RPMI7951 (cell line): ENCODE data around the gene ST3GAL4. TPM values are rescaled to one million over a fixed set of nuclear protein-coding genes. Genes with fewer than 3 reads are reported as not detected.

ENCODE experiments used
- DNase-seq: peaks from one replicate; pipeline ENCODE4 v3.0.0-alpha.2; 2012; ENCODE audit warnings: low read depth
- total RNA-seq: library from RNA; depleted of rRNA; stranded (reverse); fragments of >200 nt; shearing (Covaris generic); gene quantifications from 2 replicates; pipeline ENCODE4 v1.2.3, GENCODE V29; 2014

The ST3GAL4 gene
- total RNA-seq, 1 experiment from 2014 or later: 108 TPM

DNA sequence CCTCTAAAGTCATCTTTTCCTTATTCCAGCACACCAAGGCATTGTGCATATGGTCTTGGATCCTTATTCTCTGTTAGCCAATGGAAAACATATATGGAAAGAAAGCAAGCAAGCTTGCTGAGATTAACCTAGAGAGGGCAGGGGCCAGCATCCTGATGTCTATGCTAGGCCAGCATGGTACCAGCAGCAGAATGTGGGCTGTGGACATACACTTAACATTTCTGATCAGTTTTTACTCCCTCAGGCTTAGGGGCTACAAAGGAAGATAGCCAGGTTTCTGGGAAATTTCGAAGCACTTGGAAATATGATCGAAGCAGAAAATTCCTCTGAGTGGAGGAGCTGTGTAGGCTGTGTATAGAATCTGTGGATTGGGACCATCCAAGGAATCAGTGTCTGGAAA, 67.0 kb downstream of the ST3GAL4 start:
- no peak for DNase-seq

DNA sequence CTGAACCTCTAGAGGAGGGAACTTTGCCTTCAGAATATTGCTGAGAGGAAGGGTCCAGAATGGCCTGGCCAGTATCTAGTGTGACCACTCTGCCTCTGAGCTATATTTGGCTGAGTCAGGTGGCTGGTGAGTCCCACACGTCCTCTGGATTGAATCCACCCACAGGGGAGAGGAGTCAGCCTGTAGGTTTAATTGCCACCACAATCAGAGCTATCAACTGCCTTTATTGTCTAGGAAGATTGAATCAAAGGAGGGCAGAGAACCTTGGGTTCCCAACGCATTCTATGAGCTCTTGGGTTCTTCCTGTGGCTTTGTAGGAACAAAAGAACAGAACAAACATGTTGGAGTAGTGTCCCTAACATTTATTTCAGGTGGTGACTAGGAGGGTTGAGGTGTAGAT, 67.7 kb downstream of the ST3GAL4 start:
- no peak for DNase-seq

DNA sequence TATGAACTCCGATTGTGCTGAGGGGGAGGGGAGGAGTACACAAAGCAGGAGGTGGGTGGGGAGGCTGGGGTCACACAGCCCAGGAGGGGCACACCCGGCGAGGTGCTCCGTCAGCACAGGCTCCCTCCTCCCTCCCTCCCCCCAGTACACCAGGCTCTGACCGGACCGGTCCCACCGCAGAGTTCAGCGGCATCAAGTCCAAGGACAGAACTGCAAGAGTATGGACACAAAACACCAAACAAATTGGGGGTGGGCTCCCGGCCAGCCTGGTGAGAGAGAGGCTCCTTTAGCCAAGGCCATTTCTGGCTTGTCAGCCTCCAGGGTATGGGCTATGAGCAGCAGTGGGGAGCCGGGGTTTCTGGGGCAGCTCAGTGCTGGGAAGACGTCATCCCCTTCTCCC, 68.3 kb downstream of the ST3GAL4 start:
- no peak for DNase-seq

DNA sequence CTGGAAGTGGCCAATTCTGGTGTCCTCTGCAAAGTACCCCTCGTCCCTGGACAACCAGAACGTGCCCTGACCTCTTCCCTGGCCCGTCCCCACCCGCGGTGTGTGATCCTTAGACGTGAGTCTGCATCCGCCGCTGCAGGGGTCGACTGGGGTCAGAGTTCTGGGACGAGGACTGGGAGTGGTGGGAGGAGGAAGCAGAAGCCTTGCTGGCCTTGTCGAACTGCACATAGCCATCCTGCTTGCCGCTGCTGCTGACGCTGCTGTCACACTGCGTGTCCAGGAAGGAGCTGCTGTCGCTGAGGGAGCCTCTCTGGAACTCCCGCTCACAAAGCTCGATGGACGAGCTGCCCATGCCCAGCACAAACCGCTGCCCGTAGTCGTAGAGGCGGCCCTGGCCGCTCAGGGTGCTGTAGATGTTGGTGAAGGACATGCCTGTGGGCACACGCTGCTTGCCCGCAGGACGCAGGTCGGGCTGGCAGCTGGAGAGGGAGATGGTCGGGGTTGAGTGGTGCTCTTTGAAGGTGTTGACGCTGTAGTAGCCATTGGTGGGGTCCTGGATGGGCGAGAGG, 69.1 kb downstream of the ST3GAL4 start:
- no peak for DNase-seq

DNA sequence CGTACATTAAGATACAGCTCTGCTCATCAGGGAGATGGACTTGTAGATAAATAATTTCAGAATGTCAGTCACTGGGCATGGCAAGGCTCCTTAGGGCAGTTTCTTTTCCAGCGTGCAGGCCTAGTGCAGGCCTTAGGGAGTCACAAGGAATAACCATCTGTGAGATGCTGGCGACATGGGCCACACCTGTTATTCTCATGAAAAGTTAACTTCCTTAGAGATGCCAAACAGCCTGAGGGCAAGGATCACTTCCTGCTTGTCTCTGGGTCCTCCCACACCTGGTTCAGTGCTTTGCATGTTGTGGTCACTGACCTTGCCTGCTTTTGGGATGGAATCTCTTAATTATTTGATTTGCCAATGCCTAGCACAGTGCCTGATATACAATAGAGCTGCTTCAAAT, 70.6 kb downstream of the ST3GAL4 start:
- DNase-seq: peak; percentile 35

DNA sequence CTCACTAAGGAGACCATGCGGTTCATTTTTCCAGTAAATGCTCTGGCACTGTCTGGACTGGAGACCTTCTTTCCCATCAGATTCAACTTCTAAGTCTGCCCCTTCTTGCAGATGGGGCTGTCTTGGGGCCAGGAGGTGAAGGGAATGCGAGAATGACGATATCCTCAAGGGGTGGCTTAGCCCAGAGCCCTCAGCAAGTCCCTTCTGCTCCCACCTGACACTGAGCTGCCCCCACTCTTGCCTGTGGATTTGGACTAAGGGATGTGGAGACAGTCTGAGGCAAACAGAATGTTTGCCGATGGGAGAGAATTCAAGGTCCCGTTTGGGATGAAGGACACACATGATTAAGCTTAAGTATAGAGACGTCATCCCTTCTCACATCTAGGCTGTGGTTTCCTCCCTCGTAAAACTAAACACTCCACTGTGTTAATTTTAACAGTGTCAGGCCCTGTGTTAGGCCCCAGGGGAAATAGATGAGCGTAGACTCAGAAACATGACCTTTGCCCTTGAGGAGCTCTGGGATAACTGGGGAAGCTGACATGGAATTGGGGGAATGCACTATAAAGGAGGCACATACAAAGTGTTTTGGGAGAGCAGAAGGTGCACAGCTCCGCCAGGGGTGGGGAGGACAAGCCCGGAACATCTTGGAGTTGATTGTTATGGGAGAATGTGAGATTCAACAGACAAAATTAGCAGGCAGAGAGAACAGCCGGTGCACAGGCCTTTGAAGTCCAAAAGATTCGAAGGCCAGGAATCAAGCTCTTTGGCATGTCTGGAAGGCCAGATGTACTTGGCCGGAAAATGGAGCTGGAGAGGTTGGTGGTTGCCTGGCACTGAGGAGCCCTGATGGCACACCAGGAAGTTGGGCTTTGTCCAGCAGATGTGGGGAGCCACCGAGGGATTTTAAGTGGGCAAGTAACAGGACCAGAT, 71.6 kb downstream of the ST3GAL4 start:
- DNase-seq: no peak

DNA sequence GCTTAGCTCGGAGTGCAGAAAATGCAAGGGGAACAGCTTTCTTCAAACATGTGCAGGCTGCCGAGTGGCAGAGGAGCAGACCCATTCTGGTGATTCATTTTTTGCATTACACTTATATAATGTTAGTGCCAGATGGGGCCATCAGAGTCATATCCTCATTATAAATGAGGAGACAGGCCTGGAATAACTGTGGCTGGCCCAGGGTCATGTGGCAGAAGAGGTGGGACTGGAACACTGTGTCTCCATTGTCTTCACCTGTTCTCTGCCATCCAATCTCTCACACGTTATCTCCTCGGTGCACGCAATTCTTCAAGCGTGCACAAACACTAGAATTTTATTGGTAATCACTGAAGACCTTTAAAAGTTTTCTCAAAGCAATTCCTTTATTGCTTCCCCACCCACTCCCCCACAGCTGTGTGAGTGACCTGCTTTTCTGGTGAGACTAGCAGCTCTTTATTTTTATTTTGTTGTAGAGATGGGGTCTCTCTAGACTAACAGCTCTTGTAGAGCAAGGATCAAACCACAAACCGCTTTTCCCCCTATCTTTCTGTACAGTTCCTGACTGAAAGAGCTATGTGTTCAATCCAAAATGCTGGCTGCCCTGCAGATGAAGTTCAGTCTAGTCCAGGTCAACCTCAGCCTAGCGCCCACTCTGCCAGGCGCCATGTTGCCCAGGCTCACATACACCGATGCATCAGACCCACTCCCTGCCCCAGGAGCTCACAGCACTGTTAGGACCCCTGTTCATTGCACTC, 75.3 kb downstream of the ST3GAL4 start:
- DNase-seq: peak; percentile 62

DNA sequence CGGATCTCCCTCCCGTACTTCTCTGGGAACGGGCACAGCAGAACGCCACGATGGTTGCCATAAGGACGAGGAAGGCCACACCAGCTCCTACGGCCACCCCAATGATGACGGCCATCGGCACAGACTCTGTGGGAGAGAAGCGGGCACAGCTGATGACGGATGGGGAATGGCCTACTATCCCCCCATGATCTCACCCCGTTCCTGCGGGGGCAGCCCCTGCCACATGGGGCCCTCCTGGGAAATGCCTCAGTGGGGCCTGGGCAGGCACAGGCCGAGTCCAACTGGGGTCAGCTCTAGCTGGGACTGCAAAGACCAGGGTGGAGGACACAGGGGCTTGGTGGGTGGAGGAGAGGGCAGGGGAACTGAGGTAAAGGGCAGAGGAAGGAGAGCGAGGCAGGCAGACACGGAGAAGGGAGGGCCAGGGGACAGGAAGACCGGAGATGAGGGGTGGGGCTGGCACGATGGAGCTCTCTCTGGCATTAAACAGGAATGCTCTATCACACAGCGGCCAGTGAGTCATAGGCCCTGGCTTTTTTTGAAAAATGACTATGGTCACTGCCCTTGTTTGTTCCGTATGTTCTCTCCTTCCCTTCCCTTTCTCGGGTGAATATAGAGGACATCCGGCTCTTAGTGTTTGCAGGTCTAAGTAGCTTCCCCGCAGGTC, 76.0 kb downstream of the ST3GAL4 start:
- peak; percentile 93 for DNase-seq

DNA sequence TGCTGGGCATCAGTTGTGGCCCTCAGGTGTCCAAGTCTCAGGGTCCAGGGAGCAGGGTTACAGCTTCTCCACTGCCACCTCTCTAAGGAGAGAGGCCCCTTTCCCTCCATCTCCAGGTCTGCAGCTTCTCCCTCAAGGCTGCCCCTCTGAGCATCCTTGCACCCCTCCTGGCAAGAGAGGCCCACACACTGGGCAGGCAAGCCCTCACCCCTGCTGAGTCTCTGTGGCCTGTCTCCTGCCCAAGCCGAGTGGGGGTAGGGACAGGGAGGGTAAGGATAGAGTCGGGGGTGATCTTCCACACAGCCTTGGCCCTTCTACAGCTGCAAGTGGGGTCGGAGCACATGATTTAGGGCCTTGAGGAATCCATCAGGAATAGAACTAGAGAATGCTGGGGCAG, 76.6 kb downstream of the ST3GAL4 start:
- DNase-seq: no peak

DNA sequence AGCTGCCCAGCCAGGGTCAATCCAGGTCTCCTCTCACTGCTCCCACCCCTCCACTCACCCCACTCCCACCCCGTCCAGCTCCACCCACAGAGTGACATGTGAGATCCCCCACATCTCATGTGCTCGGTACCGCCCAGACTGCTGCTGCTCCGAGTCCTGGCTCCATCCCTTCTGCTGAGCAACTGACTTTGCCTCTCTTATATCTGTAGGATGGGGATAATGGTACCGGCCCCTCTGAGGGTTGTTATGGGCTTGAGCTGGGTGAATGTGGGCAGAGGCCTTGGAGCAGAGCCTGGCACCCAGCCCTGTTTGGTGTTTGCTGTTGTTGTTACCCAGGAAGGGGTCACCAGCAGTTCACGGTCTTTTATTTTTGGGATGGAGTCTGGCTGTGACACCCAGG, 77.0 kb downstream of the ST3GAL4 start:
- DNase-seq: no peak

DNA sequence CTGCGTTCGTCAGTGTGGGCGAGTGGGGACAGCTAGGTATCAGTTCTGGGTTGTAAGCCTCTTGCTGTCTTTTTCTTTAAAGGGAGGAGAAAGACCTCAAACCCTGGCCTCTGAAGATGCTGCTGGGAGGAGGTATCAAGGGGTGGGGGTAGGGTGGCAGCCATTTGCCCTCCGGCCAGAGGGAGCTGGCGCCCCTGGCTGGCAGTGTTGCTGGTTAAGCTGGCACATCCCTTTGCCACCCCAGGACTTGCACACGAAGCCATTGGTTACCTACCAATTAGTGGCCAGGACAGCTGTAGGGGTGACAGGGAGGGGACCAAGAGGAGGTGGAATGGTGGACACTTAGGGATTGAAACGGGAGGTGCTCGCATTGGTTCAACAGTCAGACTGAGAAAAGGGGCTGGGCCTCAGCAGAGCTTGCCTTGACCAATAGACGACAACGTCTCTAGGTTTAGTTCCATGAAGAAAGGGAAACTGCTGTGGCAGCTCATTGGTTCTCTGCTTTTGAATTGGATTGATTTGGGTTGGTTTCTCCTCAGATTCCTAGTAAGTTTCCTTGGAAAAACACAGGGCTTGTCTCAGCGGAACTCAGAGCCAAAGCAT, 77.9 kb downstream of the ST3GAL4 start:
- no peak for DNase-seq

DNA sequence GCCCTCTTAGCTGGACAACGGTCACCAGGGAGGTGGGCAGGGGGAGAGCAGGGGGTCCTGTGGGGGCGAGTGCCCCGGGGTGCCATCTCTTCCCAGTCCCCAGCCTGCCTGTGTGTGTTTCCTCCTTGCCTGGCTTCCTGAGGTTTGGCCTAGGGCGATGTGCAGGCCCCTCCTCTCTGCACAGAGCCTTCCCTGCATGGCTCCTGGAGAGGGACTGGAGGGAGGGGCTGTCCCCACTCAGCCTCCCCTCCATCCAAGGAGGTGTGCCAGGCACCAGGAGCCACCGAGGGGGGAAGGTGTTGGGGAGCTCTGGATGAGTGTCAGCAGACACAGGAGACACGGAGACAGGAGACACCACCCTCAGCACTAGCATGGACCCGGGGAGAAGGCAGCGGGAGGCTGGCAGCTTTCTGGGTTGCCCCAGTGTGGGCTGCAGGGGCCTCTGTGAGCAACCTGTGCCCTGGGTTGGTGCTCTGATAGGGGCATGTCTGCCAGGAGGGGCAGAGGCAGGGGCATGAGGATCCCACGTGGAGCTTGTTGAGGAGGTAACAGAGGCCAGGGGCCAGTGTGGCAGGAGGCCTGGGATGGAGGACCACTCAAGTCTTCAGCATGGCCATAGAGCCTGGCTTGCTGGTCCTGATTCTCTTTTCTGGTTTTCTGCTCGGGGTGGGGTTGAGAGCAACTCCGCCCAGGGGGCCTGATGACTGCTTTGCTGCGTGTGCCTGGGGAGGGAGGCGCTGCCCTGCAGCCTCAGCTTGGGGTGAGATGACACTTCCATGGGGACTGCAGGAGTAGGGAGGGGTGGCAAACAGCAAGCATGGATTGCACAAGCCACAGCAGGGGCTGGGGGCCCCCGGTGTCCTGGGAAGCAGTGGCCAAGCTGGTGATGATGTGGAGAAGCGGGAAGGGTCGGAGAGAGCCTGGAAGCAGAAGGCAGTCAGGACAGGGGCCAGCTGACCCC, 78.8 kb downstream of the ST3GAL4 start:
- no peak for DNase-seq

DNA sequence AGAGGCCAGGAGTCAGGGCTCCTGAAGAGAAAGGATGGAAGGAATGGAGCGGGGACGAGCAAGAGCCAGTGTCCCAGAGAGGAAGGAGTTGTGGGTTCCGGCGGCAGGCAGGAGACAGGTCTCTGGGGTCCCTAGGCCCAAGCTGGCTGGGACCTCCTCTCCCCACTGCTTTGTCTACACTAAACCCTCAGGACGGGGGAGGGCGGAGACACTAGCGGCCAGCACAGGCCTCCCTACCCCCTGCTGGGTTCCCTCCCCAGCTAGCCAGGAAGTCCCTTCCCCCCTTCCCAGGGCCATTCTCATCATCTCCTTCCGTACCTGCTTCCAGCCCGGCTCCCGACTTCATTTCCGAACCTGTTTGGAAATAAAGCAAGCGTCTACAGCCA, 79.5 kb downstream of the ST3GAL4 start:
- DNase-seq: no peak

DNA sequence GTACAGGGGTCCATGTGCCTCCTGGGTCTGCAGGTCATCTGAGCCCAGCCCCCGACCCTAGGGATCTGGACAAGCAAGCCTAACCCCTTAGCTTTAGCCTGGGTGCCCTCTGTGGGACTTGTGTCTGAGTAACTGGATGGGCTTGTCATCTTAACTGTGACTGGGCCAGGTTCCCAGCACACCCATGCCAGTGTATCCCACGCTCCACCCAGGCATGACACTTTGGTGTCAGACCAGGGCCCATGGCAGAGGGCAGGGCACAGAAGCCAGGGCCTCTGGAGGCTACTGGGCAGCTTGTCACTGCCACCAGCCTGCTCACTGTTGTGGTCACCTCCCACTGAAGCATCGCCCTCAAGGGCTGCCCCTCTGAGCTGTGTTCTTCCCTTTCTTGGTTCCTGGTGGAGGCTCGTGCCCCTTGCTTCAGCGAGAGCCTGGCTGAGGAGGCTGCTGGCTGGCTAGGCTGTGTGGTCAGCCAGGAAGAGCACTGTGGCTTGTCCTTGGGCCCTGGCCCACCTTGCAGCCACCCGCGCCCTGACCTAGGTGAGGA, 80.8 kb downstream of the ST3GAL4 start:
- no peak for DNase-seq

DNA sequence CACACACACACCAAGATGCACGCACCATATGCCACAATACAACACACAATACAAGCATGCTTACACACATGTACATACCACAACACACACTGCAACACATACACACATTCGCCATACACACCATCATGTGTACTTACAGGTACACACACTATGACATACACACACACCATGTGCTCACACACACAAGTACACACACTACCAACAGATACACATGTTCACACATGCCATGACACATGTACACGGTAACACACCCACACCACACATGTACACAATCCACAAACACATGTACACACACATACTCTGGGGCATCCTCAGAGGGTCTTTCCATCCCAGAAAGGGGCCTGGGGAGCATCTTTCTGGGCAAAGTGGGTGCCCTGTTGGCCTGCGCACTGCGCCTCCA, 82.2 kb downstream of the ST3GAL4 start:
- DNase-seq: no peak

DNA sequence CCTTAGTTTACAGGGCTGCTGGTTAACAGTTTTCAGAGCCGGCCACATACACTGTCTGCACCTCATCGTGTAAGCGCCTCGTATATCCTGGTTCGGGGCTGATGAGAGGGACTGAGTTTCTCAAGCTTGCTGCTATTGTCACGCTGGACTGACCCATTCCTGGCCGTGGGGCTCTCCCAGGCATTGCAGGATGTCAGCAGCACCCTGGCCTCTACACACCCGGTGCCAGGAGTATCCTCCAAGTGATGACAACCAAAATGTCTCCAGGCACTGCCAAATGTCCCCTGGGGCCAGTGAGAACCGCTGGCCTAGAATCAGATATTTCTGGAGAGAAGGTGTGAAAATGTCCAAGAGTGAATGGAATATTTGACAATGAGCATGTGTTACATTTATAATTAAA, 82.8 kb downstream of the ST3GAL4 start:
- no peak for DNase-seq

DNA sequence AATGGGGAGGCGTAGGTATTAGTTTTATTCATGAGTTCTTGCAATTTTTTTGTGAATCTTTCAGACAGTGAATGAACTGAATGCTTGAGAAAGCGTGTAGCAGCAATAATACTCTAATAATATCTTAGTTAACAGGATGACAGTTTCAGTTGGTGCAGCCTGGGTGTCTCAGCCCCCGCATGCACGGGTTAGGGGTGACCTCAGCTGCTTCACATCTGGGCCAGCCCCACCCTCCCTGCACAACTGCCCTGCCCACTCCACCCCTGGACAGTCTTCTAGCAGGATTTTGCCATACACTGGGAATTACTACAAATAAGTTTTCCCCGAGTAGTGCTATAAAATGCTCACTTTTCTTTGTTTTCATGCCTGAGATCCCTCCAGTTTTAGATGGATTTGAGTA, 83.2 kb downstream of the ST3GAL4 start:
- no peak for DNase-seq

DNA sequence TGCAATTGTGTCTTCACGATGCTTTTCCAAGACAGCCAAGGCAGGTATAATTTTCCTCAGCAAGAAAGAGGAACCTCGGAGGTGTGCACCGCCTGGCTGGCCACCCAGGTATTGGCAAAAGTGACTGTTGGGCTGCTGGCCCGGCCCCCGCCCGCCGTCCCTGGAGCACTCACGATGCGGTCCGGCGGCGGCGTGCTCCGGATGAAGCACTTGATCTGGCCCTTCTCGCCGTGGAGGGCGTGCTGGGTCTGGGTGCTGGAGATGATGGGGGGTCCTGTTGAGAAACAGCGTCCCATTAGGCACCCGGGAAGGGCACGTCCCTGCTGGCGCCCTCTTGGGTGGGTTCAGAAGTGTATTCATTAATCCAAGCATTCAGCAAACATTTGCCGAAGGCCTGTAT, 84.8 kb downstream of the ST3GAL4 start:
- no peak for DNase-seq

DNA sequence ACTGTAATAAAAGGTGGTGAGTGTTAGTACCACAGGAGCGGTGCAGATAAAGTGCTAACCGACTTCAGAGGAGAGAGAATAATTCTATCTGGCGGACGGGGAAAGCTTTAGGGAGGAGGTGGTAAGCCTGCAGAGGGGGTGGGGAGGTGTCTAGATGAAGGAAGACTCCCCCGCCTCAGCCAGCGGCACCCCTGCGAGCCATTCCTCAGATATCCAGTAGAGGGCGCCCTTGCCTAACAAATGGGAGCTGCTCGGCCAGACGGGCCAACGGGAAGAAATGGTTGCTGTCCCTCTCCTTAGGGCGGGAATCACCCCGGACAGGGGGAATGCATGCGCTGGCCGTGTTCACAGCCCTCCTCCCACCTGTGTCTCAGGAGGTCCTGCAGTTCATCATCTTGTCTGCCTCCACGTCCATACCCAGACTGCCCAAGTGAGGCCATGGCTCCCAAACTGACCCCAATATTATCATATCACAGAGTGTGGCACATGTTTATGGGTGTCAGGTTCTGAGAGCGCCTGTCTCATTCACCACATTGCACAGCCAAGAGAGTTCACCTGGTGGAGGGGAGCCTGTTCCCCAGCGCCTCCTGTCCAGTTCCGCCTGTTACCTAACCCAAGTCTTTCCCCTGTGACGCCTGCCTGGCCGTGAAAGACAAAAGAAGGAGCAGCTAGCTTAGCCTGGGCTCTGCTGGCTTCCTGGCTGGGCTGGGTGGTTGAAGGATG, 85.5 kb downstream of the ST3GAL4 start:
- peak; percentile 65 for DNase-seq

DNA sequence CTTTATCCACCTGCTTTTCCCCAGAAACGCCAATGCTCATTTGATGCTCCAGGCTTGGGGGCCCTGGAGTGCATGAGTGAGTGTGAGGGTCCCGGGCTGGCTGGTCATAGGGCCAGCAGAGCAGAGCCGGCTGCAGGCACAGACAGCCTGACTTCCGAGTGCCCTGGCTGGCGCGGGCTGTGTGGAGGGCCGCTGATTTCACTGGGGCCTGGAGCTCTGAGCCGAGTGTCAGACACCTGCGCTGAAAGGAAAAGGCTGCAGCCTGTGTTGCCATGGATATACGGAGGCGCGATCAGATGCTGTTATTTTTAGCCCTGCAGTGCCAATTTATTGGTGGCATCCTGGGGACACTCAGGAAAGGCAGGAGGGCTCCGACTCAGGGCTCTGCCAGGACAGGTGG, 87.6 kb downstream of the ST3GAL4 start:
- no peak for DNase-seq
